Measurements from ENCODE around the gene GAK. TPM values are rescaled to one million over a fixed set of nuclear protein-coding genes. Genes with fewer than 3 reads are reported as not detected.

GAK gene
- total RNA-seq, 2 experiments from 2014 or later: 155 to 163 TPM

DNA sequence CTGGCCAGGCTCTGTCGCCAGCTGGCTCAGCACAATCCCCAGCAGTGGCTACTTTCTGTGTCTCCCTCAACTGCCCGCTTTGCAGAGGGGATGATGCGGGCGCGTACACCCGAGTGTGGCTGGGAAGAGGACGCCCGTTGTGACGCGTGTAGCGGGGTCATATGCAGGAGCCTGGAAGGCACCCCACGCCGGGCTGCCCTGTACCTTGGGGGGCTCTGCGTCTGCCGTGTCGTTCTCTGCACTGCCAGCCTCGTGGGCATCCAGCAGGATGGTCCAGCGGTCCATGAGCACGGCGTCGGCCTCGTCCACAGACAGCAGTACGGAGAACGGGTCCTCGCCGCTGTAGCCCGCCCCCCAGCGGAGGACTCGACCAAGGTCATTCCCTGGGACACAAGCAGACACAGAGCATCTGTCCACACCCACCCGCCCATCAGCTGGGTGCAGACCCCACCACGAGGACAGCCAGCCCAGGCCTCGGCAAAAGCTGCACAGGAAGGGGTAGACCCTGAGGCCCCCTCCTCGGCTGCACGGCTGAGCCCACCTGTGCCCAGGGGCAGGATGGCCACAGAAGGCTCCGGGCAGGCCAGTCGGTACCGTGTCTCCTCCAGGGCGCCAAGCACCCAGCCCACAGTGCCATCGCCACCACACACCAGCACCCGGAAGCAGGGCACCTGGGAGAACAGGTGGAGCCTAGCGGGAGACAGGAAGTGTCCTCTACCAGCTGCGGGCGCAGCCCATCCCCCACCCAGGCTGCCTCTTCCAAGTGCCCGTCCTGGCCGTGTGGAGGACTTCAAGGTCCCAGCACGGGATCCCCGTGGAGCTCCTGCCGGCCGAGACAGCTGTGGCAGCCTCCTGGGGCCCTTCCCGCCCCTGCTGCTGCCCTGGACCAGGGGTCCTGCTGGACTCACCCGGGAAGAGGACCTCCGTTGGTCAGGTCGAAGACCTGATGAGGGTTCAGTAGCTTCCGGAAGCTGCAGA is 30.4 kb upstream of the GAK start:
- ChIA-PET CTCF (no interaction called here), POLR2A (interaction anchor here (1.0 kb wide), 1 partner anchor 11 kb away, joined by 3 read pairs; the partner anchor contains the start of gene DGKQ)
- Mint-ChIP-seq H3K36me3 (ENCODE audit: low read depth) (peaks cover 3% of the 10 kb centered on the region), H3K27ac (no peak overlapping the region), H3K4me1 (ENCODE audit: low read depth) (no peaks in the 10 kb centered on the region), H3K4me3 (no peak overlapping the region), H3K27me3 (ENCODE audit: low read depth) (no peaks in the 10 kb centered on the region), H3K9me3 (ENCODE audit: insufficient read depth) (no peaks in the 10 kb centered on the region)
- no peak for DNase-seq
- ATAC-seq: no peak

DNA sequence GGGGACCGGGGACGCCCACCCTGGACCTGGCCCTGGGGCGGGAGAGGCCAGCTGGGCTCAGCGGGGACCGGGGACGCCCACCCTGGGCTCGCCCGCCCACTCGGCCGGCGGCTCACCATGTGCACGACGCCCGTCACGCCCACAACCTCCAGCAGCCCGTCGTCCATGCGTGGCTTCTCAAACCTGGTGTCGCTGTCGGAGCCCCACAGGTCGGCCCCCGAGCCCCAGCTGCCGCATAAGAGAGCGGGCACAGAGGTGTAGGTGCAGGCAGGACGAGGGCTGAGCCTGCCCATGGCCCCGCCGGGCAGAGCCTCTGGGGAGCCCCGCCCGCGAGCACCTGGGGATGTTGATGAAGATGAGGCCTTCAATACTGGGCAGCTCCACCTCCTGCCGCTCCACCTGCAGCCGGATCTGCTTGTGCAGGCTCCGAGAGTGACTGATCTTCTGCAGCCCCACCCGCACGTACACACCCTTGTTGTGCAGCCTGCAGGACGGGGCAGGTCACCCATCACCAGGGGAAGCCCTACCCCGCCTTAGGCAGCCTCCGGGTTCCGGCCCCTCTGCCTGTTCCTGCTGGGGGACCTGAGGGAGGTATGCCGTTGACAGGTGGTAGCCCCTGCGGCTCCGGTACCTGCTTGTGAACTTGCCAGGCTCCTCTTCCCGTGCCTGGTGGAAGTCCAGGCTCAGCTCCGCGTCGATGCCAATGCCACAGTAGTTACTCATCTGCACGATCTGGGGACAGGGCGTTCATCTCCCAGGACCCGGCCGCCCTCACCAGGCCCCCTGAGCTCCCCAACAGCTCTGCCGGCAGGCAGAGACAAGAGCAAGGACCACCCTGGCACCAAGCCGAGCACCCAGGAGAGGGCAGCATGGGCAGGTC is 29.5 kb upstream of the GAK start:
- DNase-seq (no peak), ATAC-seq (no peak)
- H3K4me3 Mint-ChIP-seq: no peak overlapping the region
- H3K36me3 Mint-ChIP-seq (ENCODE audit: low read depth): peaks cover 3% of the 10 kb centered on the region
- H3K4me1 Mint-ChIP-seq (ENCODE audit: low read depth): no peaks in the 10 kb centered on the region
- no peaks in the 10 kb centered on the region for H3K27me3 Mint-ChIP-seq (ENCODE audit: low read depth)
- H3K9me3 Mint-ChIP-seq (ENCODE audit: insufficient read depth): no peaks in the 10 kb centered on the region
- ChIA-PET POLR2A (no interaction called here), CTCF (no interaction called here)
- no peak overlapping the region for H3K27ac Mint-ChIP-seq

DNA sequence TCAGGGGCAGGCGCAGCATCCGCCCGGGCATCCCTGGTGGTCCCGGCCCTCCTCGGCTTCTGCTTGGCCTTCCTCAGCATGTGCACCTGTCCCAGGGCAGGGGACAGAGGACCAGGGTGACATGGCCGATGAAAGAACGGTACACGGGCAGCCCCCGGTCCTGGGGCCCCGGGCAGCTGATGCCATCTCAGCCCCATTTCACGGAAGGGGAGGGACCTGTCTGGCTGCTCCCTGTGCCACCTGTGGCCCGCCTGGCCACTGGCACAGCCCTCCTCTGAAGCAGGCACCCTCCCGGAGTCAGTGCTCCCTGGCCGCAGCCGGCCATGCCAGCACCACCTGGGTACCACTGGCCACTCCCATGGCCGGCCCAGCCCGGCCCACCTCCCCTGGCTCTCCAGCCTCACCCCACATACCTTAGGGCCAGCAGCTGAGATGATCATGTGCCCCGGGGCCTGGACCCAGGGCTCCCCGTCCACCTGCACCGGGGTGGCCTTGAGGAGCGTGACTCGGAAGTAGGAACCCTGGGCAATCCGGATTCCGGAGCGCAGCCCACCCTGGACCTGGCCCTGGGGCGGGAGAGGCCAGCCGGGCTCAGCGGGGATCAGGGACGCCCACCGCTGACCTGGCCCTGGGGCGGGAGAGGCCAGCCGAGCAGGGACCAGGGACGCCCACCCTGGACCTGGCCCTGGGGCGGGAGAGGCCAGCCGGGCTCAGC is 28.7 kb upstream of the GAK start:
- CTCF ChIA-PET: no interaction called here
- ATAC-seq (no peak), DNase-seq (no peak)
- Mint-ChIP-seq H3K4me1 (ENCODE audit: low read depth) (no peaks in the 10 kb centered on the region), H3K27ac (no peak overlapping the region), H3K36me3 (ENCODE audit: low read depth) (peaks cover 3% of the 10 kb centered on the region), H3K9me3 (ENCODE audit: insufficient read depth) (no peaks in the 10 kb centered on the region), H3K4me3 (no peak overlapping the region), H3K27me3 (ENCODE audit: low read depth) (no peaks in the 10 kb centered on the region)
- POLR2A ChIA-PET: no interaction called here

DNA sequence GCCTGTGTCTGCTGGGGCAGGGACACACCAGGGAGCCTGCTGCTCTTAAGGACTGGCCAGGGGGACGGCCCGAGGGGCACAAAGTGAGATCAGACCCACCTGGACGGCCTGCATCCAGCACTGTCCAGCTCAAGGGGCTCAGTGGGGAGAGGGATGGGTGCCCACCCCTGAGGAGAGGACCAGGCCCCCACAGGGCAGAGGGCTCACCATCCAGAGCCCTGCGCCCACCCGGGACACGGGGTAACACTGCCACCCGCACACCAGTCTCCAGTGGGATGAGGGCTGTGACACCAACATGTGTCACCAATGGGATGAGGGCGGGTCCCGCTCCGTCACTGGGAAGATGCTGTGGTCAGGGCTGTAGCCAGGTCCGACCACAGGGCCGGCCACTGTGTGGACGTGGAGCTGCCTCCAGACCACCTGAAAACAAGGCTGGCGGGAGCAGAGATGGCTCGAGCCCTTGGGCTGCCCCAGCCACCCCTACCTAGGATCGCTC is 28.1 kb upstream of the GAK start:
- Mint-ChIP-seq H3K36me3 (ENCODE audit: low read depth) (peaks cover 3% of the 10 kb centered on the region), H3K27ac (no peak overlapping the region), H3K9me3 (ENCODE audit: insufficient read depth) (no peaks in the 10 kb centered on the region), H3K4me1 (ENCODE audit: low read depth) (no peaks in the 10 kb centered on the region), H3K4me3 (no peak overlapping the region), H3K27me3 (ENCODE audit: low read depth) (no peaks in the 10 kb centered on the region)
- POLR2A ChIA-PET: no interaction called here
- ATAC-seq (no peak), DNase-seq (no peak)
- CTCF ChIA-PET: no interaction called here

DNA sequence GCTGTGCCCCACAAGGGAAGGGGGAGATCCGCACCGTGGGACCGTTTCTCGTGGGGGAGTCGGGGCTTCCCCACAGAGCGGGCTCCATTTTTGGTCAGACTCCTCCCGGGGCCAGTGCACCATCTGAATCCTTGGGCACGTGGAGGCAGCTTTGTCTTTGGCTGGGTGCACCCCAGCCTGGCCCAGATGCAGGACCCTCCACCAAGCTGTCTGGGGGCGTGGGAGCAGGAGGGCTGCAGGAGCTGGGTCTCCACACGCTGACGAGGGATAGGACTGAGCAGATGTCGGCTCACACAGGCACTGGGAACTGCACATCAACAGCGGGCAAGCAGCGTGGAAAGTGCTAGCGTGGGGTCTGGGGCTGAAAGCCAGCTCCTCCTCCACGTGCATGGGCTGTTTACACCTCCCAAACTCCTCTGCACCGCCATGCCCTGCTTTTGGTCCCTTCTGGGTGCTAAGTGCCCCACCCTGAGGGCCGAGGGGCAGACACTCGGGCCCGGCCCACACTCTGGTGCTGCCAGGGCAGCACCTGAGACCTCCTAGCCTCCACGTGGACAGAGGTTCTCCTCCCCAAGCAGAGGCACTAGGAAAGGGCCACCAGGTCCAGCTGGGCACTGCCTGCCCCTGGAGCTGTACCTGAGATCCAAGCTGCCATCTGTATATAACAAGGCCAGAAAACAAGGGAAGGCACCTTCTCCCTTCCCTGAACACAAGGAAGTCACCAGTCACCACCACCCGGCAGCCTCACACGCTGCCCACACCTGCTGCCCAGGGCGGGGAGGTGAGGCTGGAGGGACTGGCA is 27.4 kb upstream of the GAK start:
- H3K4me3 Mint-ChIP-seq: no peak overlapping the region
- H3K9me3 Mint-ChIP-seq (ENCODE audit: insufficient read depth): no peaks in the 10 kb centered on the region
- ATAC-seq: no peak
- no peak overlapping the region for H3K27ac Mint-ChIP-seq
- no peaks in the 10 kb centered on the region for H3K4me1 Mint-ChIP-seq (ENCODE audit: low read depth)
- H3K36me3 Mint-ChIP-seq (ENCODE audit: low read depth): peaks cover 5% of the 10 kb centered on the region
- H3K27me3 Mint-ChIP-seq (ENCODE audit: low read depth): no peaks in the 10 kb centered on the region
- ChIA-PET CTCF (no interaction called here), POLR2A (no interaction called here)
- DNase-seq: no peak

DNA sequence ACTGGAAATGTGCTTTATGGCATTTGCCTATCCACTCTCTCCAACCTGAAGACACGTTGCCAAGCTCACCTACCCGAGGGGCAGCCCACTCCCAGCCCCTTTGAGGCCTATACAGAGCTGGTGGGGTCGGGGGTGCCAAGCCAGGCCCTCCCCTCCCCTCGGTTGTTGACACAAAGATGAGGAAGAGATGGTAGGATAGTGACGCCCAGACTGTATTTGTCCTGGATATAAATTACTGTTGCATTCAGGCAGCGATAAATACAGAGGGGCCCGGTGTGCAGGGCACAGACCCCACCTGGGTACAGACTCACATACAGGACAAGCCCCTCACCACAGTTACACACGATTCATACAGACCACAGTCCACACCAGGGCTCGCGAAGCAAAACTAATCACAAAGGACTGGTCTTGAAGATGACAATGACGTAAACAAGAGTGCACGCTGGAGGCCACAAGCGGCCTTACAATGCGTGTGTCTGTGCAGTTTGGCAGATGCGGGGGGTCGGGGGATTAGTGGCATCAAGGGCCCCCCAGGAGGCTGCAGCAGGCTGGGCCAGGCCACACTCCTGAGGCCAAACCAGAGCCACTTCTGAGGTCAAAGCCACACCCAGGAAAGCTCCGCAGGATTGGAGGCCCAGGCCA is 26.7 kb upstream of the GAK start:
- H3K4me1 Mint-ChIP-seq (ENCODE audit: low read depth): no peaks in the 10 kb centered on the region
- H3K27me3 Mint-ChIP-seq (ENCODE audit: low read depth): no peaks in the 10 kb centered on the region
- peaks cover 5% of the 10 kb centered on the region for H3K36me3 Mint-ChIP-seq (ENCODE audit: low read depth)
- ATAC-seq: no peak
- DNase-seq: no peak
- H3K4me3 Mint-ChIP-seq: no peak overlapping the region
- H3K9me3 Mint-ChIP-seq (ENCODE audit: insufficient read depth): no peaks in the 10 kb centered on the region
- POLR2A ChIA-PET: no interaction called here
- no peak overlapping the region for H3K27ac Mint-ChIP-seq
- CTCF ChIA-PET: no interaction called here

DNA sequence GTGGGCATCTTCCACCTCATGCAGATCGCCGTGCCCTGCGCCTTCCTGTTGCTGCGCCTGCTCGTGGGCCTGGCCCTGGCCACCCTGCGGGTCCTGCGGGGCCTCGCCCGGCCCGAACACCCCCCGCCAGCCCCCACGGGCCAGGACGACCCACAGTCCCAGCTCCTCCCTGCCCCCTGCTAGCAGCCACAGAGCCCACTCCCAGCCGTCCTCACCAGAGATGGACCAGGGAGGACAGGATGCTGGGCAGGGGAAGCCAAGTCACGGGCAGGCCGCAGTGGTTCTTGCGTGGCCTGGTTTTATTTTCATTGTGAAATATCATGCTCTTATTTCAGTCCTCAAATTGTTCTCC is 26.2 kb upstream of the GAK start:
- H3K4me3 Mint-ChIP-seq: no peak overlapping the region
- ATAC-seq (no peak), DNase-seq (no peak)
- H3K9me3 Mint-ChIP-seq (ENCODE audit: insufficient read depth): no peaks in the 10 kb centered on the region
- ChIA-PET POLR2A (no interaction called here), CTCF (no interaction called here)
- H3K27ac Mint-ChIP-seq: no peak overlapping the region
- no peaks in the 10 kb centered on the region for H3K4me1 Mint-ChIP-seq (ENCODE audit: low read depth)
- no peaks in the 10 kb centered on the region for H3K27me3 Mint-ChIP-seq (ENCODE audit: low read depth)
- H3K36me3 Mint-ChIP-seq (ENCODE audit: low read depth): peaks cover 6% of the 10 kb centered on the region

DNA sequence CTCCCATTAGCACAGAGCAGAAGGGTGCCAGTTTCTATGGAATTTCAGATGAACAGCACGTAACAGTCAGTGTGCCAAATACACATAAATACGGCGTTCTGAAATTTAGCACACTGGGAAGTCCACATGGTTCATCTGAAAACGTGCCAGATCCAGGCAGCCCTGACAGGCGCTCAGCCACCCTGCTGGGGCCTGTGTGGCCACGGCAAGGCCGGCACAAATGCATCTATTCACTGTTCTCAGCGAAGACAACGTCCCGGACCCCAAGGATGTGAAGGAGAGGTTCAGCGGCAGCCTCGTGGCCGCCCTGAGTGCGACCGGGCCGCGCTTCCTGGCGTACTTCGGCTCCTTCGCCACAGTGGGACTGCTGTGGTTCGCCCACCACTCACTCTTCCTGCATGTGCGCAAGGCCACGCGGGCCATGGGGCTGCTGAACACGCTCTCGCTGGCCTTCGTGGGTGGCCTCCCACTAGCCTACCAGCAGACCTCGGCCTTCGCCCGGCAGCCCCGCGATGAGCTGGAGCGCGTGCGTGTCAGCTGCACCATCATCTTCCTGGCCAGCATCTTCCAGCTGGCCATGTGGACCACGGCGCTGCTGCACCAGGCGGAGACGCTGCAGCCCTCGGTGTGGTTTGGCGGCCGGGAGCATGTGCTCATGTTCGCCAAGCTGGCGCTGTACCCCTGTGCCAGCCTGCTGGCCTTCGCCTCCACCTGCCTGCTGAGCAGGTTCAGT is 25.6 kb upstream of the GAK start:
- DNase-seq: no peak
- POLR2A ChIA-PET: no interaction called here
- H3K4me3 Mint-ChIP-seq: no peak overlapping the region
- H3K4me1 Mint-ChIP-seq (ENCODE audit: low read depth): no peaks in the 10 kb centered on the region
- peaks cover 7% of the 10 kb centered on the region for H3K36me3 Mint-ChIP-seq (ENCODE audit: low read depth)
- H3K27me3 Mint-ChIP-seq (ENCODE audit: low read depth): no peaks in the 10 kb centered on the region
- H3K27ac Mint-ChIP-seq: no peak overlapping the region
- no peak for ATAC-seq
- H3K9me3 Mint-ChIP-seq (ENCODE audit: insufficient read depth): no peaks in the 10 kb centered on the region
- CTCF ChIA-PET: no interaction called here

DNA sequence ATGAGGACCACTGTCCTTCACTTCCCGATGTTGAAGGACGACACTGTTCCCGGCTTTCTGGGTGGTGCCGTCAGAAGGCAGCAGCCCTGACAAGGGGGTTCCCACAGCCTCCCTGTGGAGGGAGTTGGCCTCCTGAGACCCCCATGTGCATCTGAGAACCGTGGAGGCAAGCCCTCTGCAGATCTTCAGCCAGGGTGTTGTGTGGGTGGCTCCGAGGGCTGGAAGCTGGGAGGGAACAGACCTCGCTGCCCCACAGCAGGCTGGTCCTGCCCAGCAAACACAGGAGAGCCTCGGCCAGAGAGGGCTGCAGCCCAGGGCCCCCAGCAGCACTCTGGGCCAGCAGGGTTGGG is 25.1 kb upstream of the GAK start:
- Mint-ChIP-seq H3K4me3 (no peak overlapping the region), H3K4me1 (ENCODE audit: low read depth) (no peaks in the 10 kb centered on the region), H3K27me3 (ENCODE audit: low read depth) (no peaks in the 10 kb centered on the region), H3K27ac (no peak overlapping the region), H3K9me3 (ENCODE audit: insufficient read depth) (no peaks in the 10 kb centered on the region), H3K36me3 (ENCODE audit: low read depth) (peaks cover 7% of the 10 kb centered on the region)
- DNase-seq (no peak), ATAC-seq (no peak)
- ChIA-PET CTCF (no interaction called here), POLR2A (no interaction called here)

DNA sequence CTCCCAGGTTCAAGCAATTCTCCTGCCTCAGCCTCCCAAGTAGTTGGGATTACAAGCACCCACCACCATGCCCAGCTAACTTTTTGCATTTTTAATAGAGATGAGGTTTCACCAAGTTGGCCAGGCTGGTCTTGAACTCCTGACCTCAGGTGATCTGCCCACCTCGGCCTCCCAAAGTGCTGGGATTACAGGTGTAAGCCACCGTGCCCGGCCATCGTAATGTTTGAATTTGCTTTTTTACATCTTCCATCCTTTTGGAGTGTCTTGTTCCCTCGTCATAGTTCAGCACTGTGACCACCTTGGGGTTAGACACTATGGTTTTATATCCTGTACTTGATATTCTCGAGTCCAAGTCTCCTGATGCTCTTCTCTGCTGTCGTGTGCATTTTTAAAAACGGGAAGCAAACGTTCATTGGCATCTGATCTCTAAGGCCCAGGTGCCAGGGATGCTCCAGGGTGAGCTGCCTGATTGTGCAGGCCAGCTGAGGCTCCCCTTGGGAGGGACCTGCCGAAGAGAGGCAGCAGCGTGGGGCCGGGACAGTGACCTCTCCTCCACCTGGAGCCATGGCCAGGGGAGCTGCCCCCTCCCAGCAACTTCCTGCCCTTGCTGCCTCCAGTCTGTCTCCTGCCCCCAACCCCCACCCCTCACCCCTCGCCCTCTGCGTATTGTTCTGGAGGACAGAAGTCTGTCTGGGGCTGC is 24.6 kb upstream of the GAK start:
- CTCF ChIA-PET: no interaction called here

More for the DNA sequence above, 24.6 kb upstream of the GAK start:
- Mint-ChIP-seq H3K9me3 (ENCODE audit: insufficient read depth) (no peaks in the 10 kb centered on the region), H3K27me3 (ENCODE audit: low read depth) (no peaks in the 10 kb centered on the region), H3K4me3 (no peak overlapping the region), H3K4me1 (ENCODE audit: low read depth) (no peaks in the 10 kb centered on the region), H3K36me3 (ENCODE audit: low read depth) (peaks cover 7% of the 10 kb centered on the region), H3K27ac (no peak overlapping the region)
- POLR2A ChIA-PET: no interaction called here
- DNase-seq (no peak), ATAC-seq (no peak)

All from activated CD8-positive, alpha-beta T cell treated with anti-CD3 and anti-CD28 coated beads, Interleukin-2, amount 10 ng/mL, durations not matched to agents 7 days and 5 days (primary cell).